OCI-LY7 (cell line): ENCODE data around the gene PDCD11.

Source experiments
- CTCF ChIP-seq: fragments of 200-600 bp; sonication (generic); conservative IDR thresholded peaks from 2 replicates; pipeline ENCODE4 v1.5.1; 2014; ENCODE audit warnings: mild to moderate bottlenecking, antibody characterized with exemption, low read length, moderate library complexity, mixed read lengths
- EZH2phosphoT487 ChIP-seq: fragments of 200-600 bp; sonication (generic); IDR thresholded peaks from 2 replicates; pipeline ENCODE4 v1.6.1; 2018; ENCODE audit warnings: low read depth, borderline replicate concordance, mild to moderate bottlenecking, mixed run types, antibody characterized with exemption, low read length, moderate library complexity, mixed read lengths

DNA sequence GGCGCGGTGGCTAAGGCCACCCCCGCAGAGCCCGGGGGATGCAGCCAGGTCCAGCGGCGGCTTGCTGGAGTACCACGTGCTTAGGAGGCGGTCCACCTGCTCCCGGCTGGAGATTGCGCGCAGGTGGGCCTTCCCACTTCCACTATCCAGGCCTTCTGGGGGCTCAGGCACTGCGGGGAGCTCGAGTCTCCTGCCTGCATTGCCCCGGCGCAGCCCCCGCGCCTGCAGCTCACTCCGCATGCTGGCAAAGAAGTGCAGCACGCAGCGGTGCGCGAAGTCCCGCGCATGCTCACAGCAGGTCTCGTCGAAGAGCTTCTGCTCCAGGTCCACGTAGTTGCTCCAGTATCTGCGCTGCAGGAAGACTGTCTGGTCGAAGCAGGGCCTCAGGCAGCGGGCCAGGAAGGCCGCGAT, 76.8 kb downstream of the PDCD11 start:
- TF ChIP-seq CTCF (no peak), EZH2phosphoT487 (no peak)
